Upper lobe of right lung (tissue), 1 donor: ENCODE measurements around the gene NCOA5. TPM values are rescaled to one million over a fixed set of nuclear protein-coding genes. Genes with fewer than 3 reads are reported as not detected.

Experiments used
- ATAC-seq: fragments of 200-7000 bp; cut with Tn5 transposase; one replicate; pipeline ENCODE4 v1.9.1; 2020; ENCODE audit warnings: mild to moderate bottlenecking, moderate library complexity
- DNase-seq: peaks from one replicate; pipeline ENCODE4 v3.0.0-alpha.2; 2020
- H3K27ac ChIP-seq: fragments of 200-600 bp; one replicate; pipeline ENCODE4 v1.8.0; 2022
- H3K27me3 ChIP-seq: fragments of 200-600 bp; one replicate; pipeline ENCODE4 v1.8.0; 2022; ENCODE audit warnings: mild to moderate bottlenecking
- H3K36me3 ChIP-seq: fragments of 200-600 bp; one replicate; pipeline ENCODE4 v1.8.0; 2022
- H3K4me1 ChIP-seq: fragments of 200-600 bp; one replicate; pipeline ENCODE4 v1.8.0; 2022
- H3K4me3 ChIP-seq: fragments of 200-600 bp; one replicate; pipeline ENCODE4 v1.8.0; 2022; ENCODE audit warnings: mild to moderate bottlenecking
- H3K9me3 ChIP-seq: fragments of 200-600 bp; one replicate; pipeline ENCODE4 v1.8.0; 2022
- CTCF ChIP-seq: fragments of 200-600 bp; IDR thresholded peaks from one replicate; pipeline ENCODE4 v1.8.0; 2022; ENCODE audit warnings: antibody characterized with exemption
- intact Hi-C: fragments of 100-400 bp; cut with DNase I; formaldehyde crosslinking; loops from one replicate; pipeline ENCODE4 v1.11.0; 2022
- total RNA-seq: library from RNA; stranded (reverse); fragmentation: NEBNext Ultra II Directional; extraction: Animal tissue kit (Norgen Biotek cat#: 25700); gene quantifications from one replicate; pipeline ENCODE4 v1.2.1, GENCODE V29; 2021
- donor health status: DM: no; HTN: yes; CAD: no; lungs with severe emphysema.

Gene NCOA5
- total RNA-seq, 1 donor from 2014 or later: 28.7 TPM

GRCh38 chr20:46112430-46113112 is 22.8 kb upstream of the NCOA5 start:
- no peak for DNase-seq
- no peak for ATAC-seq
- no peaks in the 10 kb centered on the region for H3K9me3 ChIP-seq
- H3K27ac ChIP-seq: no peak overlapping the region
- intact Hi-C loops: no loop called here
- H3K36me3 ChIP-seq: no peaks in the 10 kb centered on the region
- no peak for TF ChIP-seq CTCF
- peaks cover 8% of the 10 kb centered on the region for H3K27me3 ChIP-seq
- H3K4me1 ChIP-seq: peaks cover 3% of the 10 kb centered on the region
- no peak overlapping the region for H3K4me3 ChIP-seq

GRCh38 chr20:46111836-46112212 is 22.1 kb upstream of the NCOA5 start:
- H3K4me1 ChIP-seq: no peaks in the 10 kb centered on the region
- H3K27me3 ChIP-seq: peaks cover 8% of the 10 kb centered on the region
- intact Hi-C loops: no loop called here
- H3K4me3 ChIP-seq: no peak overlapping the region
- H3K36me3 ChIP-seq: no peaks in the 10 kb centered on the region
- no peak for ATAC-seq
- DNase-seq: no peak
- no peaks in the 10 kb centered on the region for H3K9me3 ChIP-seq
- TF ChIP-seq CTCF: no peak
- no peak overlapping the region for H3K27ac ChIP-seq

GRCh38 chr20:46111028-46111835 is 21.5 kb upstream of the NCOA5 start:
- intact Hi-C loops: no loop called here
- H3K27me3 ChIP-seq: peaks cover 10% of the 10 kb centered on the region
- no peaks in the 10 kb centered on the region for H3K36me3 ChIP-seq
- H3K4me3 ChIP-seq: no peak overlapping the region
- H3K27ac ChIP-seq: no peak overlapping the region
- H3K9me3 ChIP-seq: no peaks in the 10 kb centered on the region
- no peak for TF ChIP-seq CTCF
- DNase-seq (no peak), ATAC-seq (peak; percentile 96)
- no peaks in the 10 kb centered on the region for H3K4me1 ChIP-seq

- no peak overlapping the region for H3K4me3 ChIP-seq
- intact Hi-C loops: no loop called here
- peaks cover 21% of the 10 kb centered on the region for H3K27me3 ChIP-seq
- TF ChIP-seq CTCF: no peak
- ATAC-seq: no peak
- no peaks in the 10 kb centered on the region for H3K4me1 ChIP-seq
- no peaks in the 10 kb centered on the region for H3K9me3 ChIP-seq
- no peaks in the 10 kb centered on the region for H3K36me3 ChIP-seq
- DNase-seq: no peak
- no peak overlapping the region for H3K27ac ChIP-seq
These were observed 19.2 kb upstream of the NCOA5 start for GRCh38 chr20:46108976-46109375.

- H3K4me1 ChIP-seq: no peaks in the 10 kb centered on the region
- H3K36me3 ChIP-seq: no peaks in the 10 kb centered on the region
- intact Hi-C loops: no loop called here
- no peak overlapping the region for H3K27ac ChIP-seq
- ATAC-seq (peak; percentile 11), DNase-seq (no peak)
- TF ChIP-seq CTCF: no peak
- H3K27me3 ChIP-seq: peaks cover 21% of the 10 kb centered on the region
- H3K4me3 ChIP-seq: no peak overlapping the region
- no peaks in the 10 kb centered on the region for H3K9me3 ChIP-seq
These were observed 18.7 kb upstream of the NCOA5 start for GRCh38 chr20:46108435-46108841.
